ENCODE measurements around the gene ACTG2.

ACTG2 gene

GRCh38 chr2:73969356-73969755, 76.5 kb downstream of the ACTG2 start:
- no peak for DNase-seq (ENCODE audit: extremely low spot score)
- CTCF ChIA-PET = interaction anchor here (1.0 to 3.1 kb wide), 4 partner anchors 9 to 57 kb away, joined by 3 to 15 read pairs (median 6); no protein-coding TSS in a partner anchor
- POLR2A ChIA-PET = interaction anchor here (1.4 kb wide), 1 partner anchor 11 kb away, joined by 3 read pairs; no protein-coding TSS in a partner anchor
- no peak for TF ChIP-seq CTCF (IDR thresholded peaks at IDR 0.05; ENCODE audit: control extremely low read depth, extremely low read depth, low read depth, missing control alignments)

All from GM10248 (cell line).